Neural cell (in vitro differentiated cells): ENCODE data around the gene RUSF1.

Experiments
- EZH2 ChIP-seq: fragments of 200-600, 300-800 bp; shearing (Covaris generic), sonication (generic); IDR thresholded peaks from 2 replicates; pipeline ENCODE4 v1.6.1; 2014; ENCODE audit warnings: antibody characterized with exemption, low read length, borderline replicate concordance, mild to moderate bottlenecking; ENCODE audit not compliant: insufficient read depth, poor library complexity, severe bottlenecking
- POLR2AphosphoS5 ChIP-seq: IDR thresholded peaks from 2 replicates; pipeline ENCODE4 v1.6.1; 2012
- RAD21 ChIP-seq: fragments of 450-650 bp; conservative IDR thresholded peaks from 2 replicates; pipeline ENCODE4 v1.6.1; 2014; ENCODE audit warnings: antibody characterized with exemption, mild to moderate bottlenecking, moderate library complexity

DNA sequence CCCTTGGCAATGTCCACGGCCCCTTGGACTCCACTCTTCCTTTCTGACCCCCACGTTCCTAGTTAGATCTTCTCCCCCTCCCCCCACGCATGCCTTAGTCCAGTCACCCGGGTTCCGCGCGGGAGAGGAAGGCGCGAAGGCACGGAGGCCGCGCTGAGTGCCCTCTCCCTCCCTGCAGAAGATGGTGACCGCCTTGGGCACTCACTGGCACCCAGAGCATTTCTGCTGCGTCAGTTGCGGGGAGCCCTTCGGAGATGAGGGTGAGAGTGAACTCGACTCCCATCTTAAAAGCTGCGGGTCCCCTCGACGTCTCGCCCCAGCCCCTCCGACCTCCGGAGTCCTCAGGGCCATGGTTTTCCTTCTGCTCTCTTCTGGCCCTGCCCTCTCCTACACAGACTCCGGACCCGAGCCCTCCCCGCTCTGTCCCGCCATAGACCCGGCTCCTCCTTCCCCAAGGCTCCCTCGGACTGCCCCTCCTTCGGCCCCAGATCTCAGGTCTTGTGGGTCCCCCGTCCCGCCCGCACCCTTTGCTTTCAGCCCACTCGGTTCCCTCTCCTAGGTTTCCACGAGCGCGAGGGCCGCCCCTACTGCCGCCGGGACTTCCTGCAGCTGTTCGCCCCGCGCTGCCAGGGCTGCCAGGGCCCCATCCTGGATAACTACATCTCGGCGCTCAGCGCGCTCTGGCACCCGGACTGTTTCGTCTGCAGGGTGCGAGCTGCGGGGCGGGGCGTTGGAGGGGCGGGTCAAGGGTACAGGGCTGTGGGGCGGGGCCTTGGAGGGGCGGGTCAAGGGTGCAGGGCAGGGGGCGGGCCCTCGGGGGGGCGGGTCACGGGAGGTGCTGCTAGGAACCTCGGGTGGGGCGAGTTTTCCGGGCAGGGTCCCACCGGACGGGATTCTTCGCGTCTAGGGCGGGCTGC is 31.6 kb downstream of the RUSF1 start:
- TF ChIP-seq POLR2AphosphoS5 (no peak), EZH2 (peak; percentile 50), RAD21 (no peak)
